ENCODE data around the gene ZNF439.

DNA sequence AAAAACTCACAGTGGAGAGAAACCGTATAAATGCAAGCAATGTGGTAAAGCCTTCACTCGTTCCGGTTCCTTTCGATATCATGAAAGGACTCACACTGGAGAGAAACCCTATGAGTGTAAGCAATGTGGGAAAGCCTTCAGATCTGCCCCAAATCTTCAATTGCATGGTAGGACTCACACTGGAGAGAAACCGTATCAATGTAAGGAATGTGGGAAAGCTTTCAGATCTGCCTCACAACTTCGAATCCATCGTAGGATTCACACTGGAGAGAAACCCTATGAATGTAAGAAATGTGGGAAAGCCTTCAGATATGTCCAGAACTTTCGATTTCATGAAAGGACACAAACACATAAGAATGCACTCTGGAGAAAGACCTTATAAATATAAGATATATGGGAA, 19.7 kb downstream of the ZNF439 start:
- TF ChIP-seq, protein P1, sequence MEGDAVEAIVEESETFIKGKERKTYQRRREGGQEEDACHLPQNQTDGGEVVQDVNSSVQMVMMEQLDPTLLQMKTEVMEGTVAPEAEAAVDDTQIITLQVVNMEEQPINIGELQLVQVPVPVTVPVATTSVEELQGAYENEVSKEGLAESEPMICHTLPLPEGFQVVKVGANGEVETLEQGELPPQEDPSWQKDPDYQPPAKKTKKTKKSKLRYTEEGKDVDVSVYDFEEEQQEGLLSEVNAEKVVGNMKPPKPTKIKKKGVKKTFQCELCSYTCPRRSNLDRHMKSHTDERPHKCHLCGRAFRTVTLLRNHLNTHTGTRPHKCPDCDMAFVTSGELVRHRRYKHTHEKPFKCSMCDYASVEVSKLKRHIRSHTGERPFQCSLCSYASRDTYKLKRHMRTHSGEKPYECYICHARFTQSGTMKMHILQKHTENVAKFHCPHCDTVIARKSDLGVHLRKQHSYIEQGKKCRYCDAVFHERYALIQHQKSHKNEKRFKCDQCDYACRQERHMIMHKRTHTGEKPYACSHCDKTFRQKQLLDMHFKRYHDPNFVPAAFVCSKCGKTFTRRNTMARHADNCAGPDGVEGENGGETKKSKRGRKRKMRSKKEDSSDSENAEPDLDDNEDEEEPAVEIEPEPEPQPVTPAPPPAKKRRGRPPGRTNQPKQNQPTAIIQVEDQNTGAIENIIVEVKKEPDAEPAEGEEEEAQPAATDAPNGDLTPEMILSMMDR (IDR thresholded peaks at IDR 0.05; ENCODE audit: low read depth, low read length, poor library complexity, severe bottlenecking) = no peak
- no peak for TF ChIP-seq EZH2phosphoT487 (IDR thresholded peaks at IDR 0.05; ENCODE audit: borderline replicate concordance, low read length)
